ENCODE results near the gene ANO3.
"Not testable (repeated sequence)": the region's sequence is repeated elsewhere in the genome, so short reads cannot be mapped to it uniquely, and the experiment has no call there.

ANO3 gene

GRCh38 chr11:26579683-26580082 lies 247.8 kb downstream of the ANO3 start:
- no peak for DNase-seq

- no peak for DNase-seq
Measured at GRCh38 chr11:26580929-26581328, 249.0 kb downstream of the ANO3 start.

GRCh38 chr11:26583550-26583949 lies 251.6 kb downstream of the ANO3 start:
- no peak for DNase-seq

GRCh38 chr11:26584818-26585217 lies 252.9 kb downstream of the ANO3 start:
- DNase-seq = no peak

- no peak for DNase-seq
Measured at GRCh38 chr11:26587073-26587472, 255.1 kb downstream of the ANO3 start.

GRCh38 chr11:26593691-26594090 lies 261.8 kb downstream of the ANO3 start:
- no peak for DNase-seq

GRCh38 chr11:26595207-26595865 lies 263.4 kb downstream of the ANO3 start:
- DNase-seq = peak; percentile 73

GRCh38 chr11:26597049-26597689 lies 265.2 kb downstream of the ANO3 start:
- peak; percentile 85 for DNase-seq

GRCh38 chr11:26597899-26598298 lies 266.0 kb downstream of the ANO3 start:
- DNase-seq = peak; percentile 58

GRCh38 chr11:26599425-26599824 lies 267.5 kb downstream of the ANO3 start:
- peak; percentile 79 for DNase-seq

GRCh38 chr11:26599876-26600434 lies 268.0 kb downstream of the ANO3 start:
- DNase-seq = no peak

GRCh38 chr11:26607725-26608506 lies 276.0 kb downstream of the ANO3 start:
- DNase-seq = no peak

GRCh38 chr11:26608507-26609146 lies 276.7 kb downstream of the ANO3 start:
- DNase-seq = no peak

GRCh38 chr11:26613759-26614158 lies 281.8 kb downstream of the ANO3 start:
- DNase-seq = no peak

- DNase-seq = no peak
Measured at GRCh38 chr11:26618441-26618840, 286.5 kb downstream of the ANO3 start.

GRCh38 chr11:26620282-26621045 lies 288.5 kb downstream of the ANO3 start:
- peak; percentile 77 for DNase-seq

- no peak for DNase-seq
Measured at GRCh38 chr11:26621132-26621531, 289.2 kb downstream of the ANO3 start.

- DNase-seq = no peak
Measured at GRCh38 chr11:26622181-26622580, 290.3 kb downstream of the ANO3 start.

- no peak for DNase-seq
Measured at GRCh38 chr11:26623076-26623659, 291.2 kb downstream of the ANO3 start.

GRCh38 chr11:26626346-26626745 lies 294.4 kb downstream of the ANO3 start:
- no peak for DNase-seq

GRCh38 chr11:26632691-26633159 lies 300.8 kb downstream of the ANO3 start:
- no peak for DNase-seq

- not testable (repeated sequence) for DNase-seq
Measured at GRCh38 chr11:26643314-26643713, 311.4 kb downstream of the ANO3 start.

All from NCI-H146 (cell line).